Neural progenitor cell (in vitro differentiated cells): Measurements from ENCODE around the gene TMEM51. TPM values are rescaled to one million over a fixed set of nuclear protein-coding genes. Genes with fewer than 3 reads are reported as not detected.
A peak's percentile ranks its signal among the peaks of the same experiment; 100 is the strongest.

Source experiments
- DNase-seq: peaks from one replicate; pipeline ENCODE4 v3.0.0-alpha.2; 2016; ENCODE audit warnings: low spot score
- H2AFZ ChIP-seq: fragments of 200-600 bp; sonication (generic); replicated peaks from 2 replicates; pipeline ENCODE4 v1.6.1; 2016; ENCODE audit warnings: antibody characterized with exemption
- H3F3A ChIP-seq: fragments of 200-600 bp; sonication (generic); 2 replicates; pipeline ENCODE4 v1.6.1; 2016; ENCODE audit warnings: antibody characterized with exemption, low read depth
- H3K27ac ChIP-seq: fragments of 200-600 bp; sonication (generic); 2 replicates; pipeline ENCODE4 v1.5.1; 2016; ENCODE audit warnings: mild to moderate bottlenecking
- H3K27me3 ChIP-seq: fragments of 200-600 bp; sonication (generic); 2 replicates; pipeline ENCODE4 v1.6.1; 2016; ENCODE audit warnings: mild to moderate bottlenecking, moderate library complexity
- H3K36me3 ChIP-seq: fragments of 200-600 bp; sonication (generic); 2 replicates; pipeline ENCODE4 v1.5.1; 2016
- H3K4me1 ChIP-seq: fragments of 200-600 bp; sonication (generic); 2 replicates; pipeline ENCODE4 v1.6.1; 2016; ENCODE audit warnings: mixed run types
- H3K4me2 ChIP-seq: fragments of 200-600 bp; sonication (generic); 2 replicates; pipeline ENCODE4 v1.6.1; 2016
- H3K4me3 ChIP-seq: fragments of 200-600 bp; sonication (generic); 2 replicates; pipeline ENCODE4 v1.5.1; 2016
- H3K79me2 ChIP-seq: fragments of 200-600 bp; sonication (generic); 2 replicates; pipeline ENCODE4 v1.6.1; 2016; ENCODE audit warnings: low read depth
- H3K9ac ChIP-seq: fragments of 200-600 bp; sonication (generic); 2 replicates; pipeline ENCODE4 v1.6.1; 2016
- H3K9me3 ChIP-seq: fragments of 200-600 bp; sonication (generic); 2 replicates; pipeline ENCODE4 v1.5.1; 2016; ENCODE audit warnings: low read depth
- H4K20me1 ChIP-seq: fragments of 200-600 bp; sonication (generic); 2 replicates; pipeline ENCODE4 v1.6.1; 2016; ENCODE audit warnings: low read depth
- H3K27ac Mint-ChIP-seq: 3 replicates; pipeline ENCODE4 v1.8.0; 2021; ENCODE audit warnings: mixed read lengths
- H3K27me3 Mint-ChIP-seq: 2 replicates; pipeline ENCODE4 v1.8.0; 2022; ENCODE audit warnings: low read depth, mild to moderate bottlenecking, inconsistent platforms, moderate library complexity, mixed read lengths; ENCODE audit not compliant: insufficient read depth
- H3K36me3 Mint-ChIP-seq: 3 replicates; pipeline ENCODE4 v1.8.0; 2021; ENCODE audit warnings: mixed read lengths
- H3K4me1 Mint-ChIP-seq: 3 replicates; pipeline ENCODE4 v1.8.0; 2021; ENCODE audit warnings: mixed read lengths
- H3K4me3 Mint-ChIP-seq: 3 replicates; pipeline ENCODE4 v1.8.0; 2021; ENCODE audit warnings: mild to moderate bottlenecking, moderate library complexity, mixed read lengths
- H3K9me3 Mint-ChIP-seq: 3 replicates; pipeline ENCODE4 v1.8.0; 2020; ENCODE audit warnings: mixed read lengths
- CTCF ChIP-seq: fragments of 200-600 bp; sonication (generic); IDR thresholded peaks from 2 replicates; pipeline ENCODE4 v1.5.1; 2017; ENCODE audit warnings: antibody characterized with exemption, mild to moderate bottlenecking
- EZH2 ChIP-seq: fragments of 200-600 bp; sonication (generic); IDR thresholded peaks from 2 replicates; pipeline ENCODE4 v1.6.1; 2017; ENCODE audit warnings: antibody characterized with exemption, mild to moderate bottlenecking, moderate library complexity
- EZH2phosphoT487 ChIP-seq: fragments of 200-600 bp; sonication (generic); IDR thresholded peaks from 2 replicates; pipeline ENCODE4 v1.6.1; 2017; ENCODE audit warnings: antibody characterized with exemption
- total RNA-seq: library from RNA; depleted of rRNA; stranded (reverse); fragments of >200 nt; gene quantifications from 2 replicates; pipeline ENCODE4 v1.2.3, GENCODE V29; 2015; ENCODE audit warnings: low replicate concordance

The TMEM51 gene
- total RNA-seq, 1 donor from 2014 or later, result 5.2 TPM

DNA sequence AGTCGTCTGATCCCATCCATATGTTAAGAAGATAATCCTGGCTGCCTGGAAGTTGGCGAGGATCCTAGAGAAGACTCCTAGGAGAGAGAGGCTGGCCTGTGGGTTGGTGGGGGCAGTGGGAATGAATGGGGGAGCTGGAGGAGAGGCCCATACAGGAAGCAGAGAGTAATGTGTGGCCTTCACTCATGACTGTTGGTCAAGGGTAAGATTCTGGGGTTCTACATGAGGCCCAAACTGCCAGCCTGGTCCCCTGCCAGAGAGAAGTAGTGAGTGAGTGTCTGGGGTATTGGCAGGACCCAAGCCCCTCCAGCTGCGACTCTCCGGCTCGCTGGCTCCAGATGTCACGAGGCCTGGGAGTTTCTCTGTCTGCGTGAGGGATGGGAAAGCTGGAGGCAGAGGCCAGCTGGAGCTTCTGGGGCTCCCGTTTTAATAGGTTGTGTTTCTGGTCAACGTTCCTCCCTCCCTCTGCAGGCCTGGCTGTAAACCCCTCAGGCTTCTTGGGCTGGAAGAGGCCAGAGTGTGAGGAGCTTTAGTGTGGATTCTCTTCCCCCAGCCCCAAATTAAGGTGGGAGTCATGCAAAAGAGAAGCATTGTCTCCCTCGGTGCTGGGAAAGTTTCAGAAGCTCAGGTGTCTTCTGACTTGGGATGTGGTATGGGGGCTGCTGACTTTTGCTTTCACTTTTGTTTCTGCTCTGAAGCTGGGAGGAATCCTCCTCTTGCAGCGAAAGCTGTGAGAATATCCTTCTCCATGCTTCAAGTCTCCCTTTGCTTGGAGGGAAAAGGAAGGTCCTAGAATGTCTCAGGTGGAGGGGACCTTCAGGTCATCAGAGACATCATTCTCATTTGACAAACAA, 2.6 kb downstream of the TMEM51 start:
- peaks cover 58% of the 10 kb centered on the region for H3K4me1 Mint-ChIP-seq
- no peak for DNase-seq

DNA sequence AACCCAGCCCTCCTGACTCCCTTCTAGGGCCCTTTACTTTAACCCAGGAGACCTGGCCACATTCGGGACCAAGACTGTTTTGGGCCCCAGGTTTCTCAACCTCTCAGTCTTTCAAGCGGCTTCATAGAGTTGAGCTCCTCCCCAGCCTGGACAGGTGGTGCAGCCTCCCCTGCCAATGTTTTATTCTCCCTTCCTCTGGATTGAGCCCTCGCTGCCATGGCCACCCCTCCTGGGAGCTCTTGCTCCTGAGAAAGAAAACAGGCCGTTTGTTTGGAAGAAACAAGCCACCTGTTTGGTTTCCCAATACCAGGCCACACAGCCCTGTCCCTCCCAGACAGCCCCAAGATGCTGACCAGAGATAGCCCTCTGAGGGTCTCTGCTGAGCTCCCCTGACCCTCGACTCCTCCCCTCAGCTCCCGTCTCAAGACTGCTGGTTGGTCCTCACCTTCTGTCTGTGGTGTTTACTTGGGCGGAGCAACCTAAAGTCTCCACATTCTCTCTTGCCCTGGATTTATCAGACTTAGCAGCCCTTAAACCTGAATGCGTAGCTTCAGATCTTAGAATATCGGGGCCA, 3.3 kb downstream of the TMEM51 start:
- H3K4me1 ChIP-seq, result peaks cover 25% of the 10 kb centered on the region
- Mint-ChIP-seq H3K27ac (no peak overlapping the region), H3K27me3 (peaks cover 11% of the 10 kb centered on the region), H3K4me3 (peak overlapping the region; percentile 69), H3K36me3 (peaks cover 4% of the 10 kb centered on the region), H3K9me3 (no peaks in the 10 kb centered on the region), H3K4me1 (peaks cover 55% of the 10 kb centered on the region)
- H3K79me2 ChIP-seq, result no peaks in the 10 kb centered on the region
- H4K20me1 ChIP-seq, result peaks cover 27% of the 10 kb centered on the region
- peak overlapping the region; percentile 25 for H3K4me2 ChIP-seq
- H3K9ac ChIP-seq, result no peak overlapping the region
- H3K36me3 ChIP-seq, result no peaks in the 10 kb centered on the region
- peaks cover 36% of the 10 kb centered on the region for H3K27me3 ChIP-seq
- peak; percentile 37 for DNase-seq
- no peak overlapping the region for H3K4me3 ChIP-seq
- H3F3A ChIP-seq, result peaks cover 15% of the 10 kb centered on the region
- H3K9me3 ChIP-seq, result no peaks in the 10 kb centered on the region
- peak overlapping the region; percentile 15 for H2AFZ ChIP-seq
- no peak for TF ChIP-seq EZH2
- TF ChIP-seq CTCF, result no peak
- TF ChIP-seq EZH2phosphoT487, result no peak
- no peak overlapping the region for H3K27ac ChIP-seq

More for the DNA sequence above, 2.6 kb downstream of the TMEM51 start:
- peak overlapping the region; percentile 5 for H3K27ac Mint-ChIP-seq
- Histone ChIP-seq H3K9ac (no peak overlapping the region), H3K9me3 (no peaks in the 10 kb centered on the region), H3F3A (peaks cover 15% of the 10 kb centered on the region), H3K4me3 (no peak overlapping the region), H3K4me2 (no peak overlapping the region), H3K27ac (no peak overlapping the region), H3K4me1 (peaks cover 23% of the 10 kb centered on the region), H4K20me1 (peaks cover 33% of the 10 kb centered on the region), H2AFZ (no peak overlapping the region), H3K36me3 (no peaks in the 10 kb centered on the region), H3K27me3 (peaks cover 44% of the 10 kb centered on the region), H3K79me2 (no peaks in the 10 kb centered on the region)
- H3K9me3 Mint-ChIP-seq, result no peaks in the 10 kb centered on the region
- H3K36me3 Mint-ChIP-seq, result peaks cover 4% of the 10 kb centered on the region
- peaks cover 15% of the 10 kb centered on the region for H3K27me3 Mint-ChIP-seq
- peak overlapping the region; percentile 34 for H3K4me3 Mint-ChIP-seq
- no peak for TF ChIP-seq CTCF
- no peak for TF ChIP-seq EZH2phosphoT487
- no peak for TF ChIP-seq EZH2

- Mint-ChIP-seq H3K9me3 (no peaks in the 10 kb centered on the region), H3K27me3 (peaks cover 11% of the 10 kb centered on the region), H3K27ac (no peak overlapping the region), H3K4me3 (no peak overlapping the region), H3K4me1 (peaks cover 51% of the 10 kb centered on the region), H3K36me3 (peaks cover 4% of the 10 kb centered on the region)
- no peak overlapping the region for H3K27ac ChIP-seq
- H3K9ac ChIP-seq, result no peak overlapping the region
- H3K4me2 ChIP-seq, result peak overlapping the region; percentile 25
- H3K9me3 ChIP-seq, result no peaks in the 10 kb centered on the region
- TF ChIP-seq CTCF (no peak), EZH2phosphoT487 (no peak), EZH2 (no peak)
- peaks cover 24% of the 10 kb centered on the region for H4K20me1 ChIP-seq
- H3K4me3 ChIP-seq, result no peak overlapping the region
- peaks cover 27% of the 10 kb centered on the region for H3K4me1 ChIP-seq
- H3K79me2 ChIP-seq, result no peaks in the 10 kb centered on the region
- H3F3A ChIP-seq, result peaks cover 13% of the 10 kb centered on the region
- peaks cover 28% of the 10 kb centered on the region for H3K27me3 ChIP-seq
- peak overlapping the region; percentile 15 for H2AFZ ChIP-seq
- no peaks in the 10 kb centered on the region for H3K36me3 ChIP-seq
- DNase-seq, result no peak
Measured at GRCh38 chr1:15157524-15158399, 4.2 kb downstream of the TMEM51 start.
